T follicular helper cell (primary cell): ENCODE data around the gene DCANP1.
A peak's percentile ranks its signal among the peaks of the same experiment; 100 is the strongest.

ENCODE experiments used
- DNase-seq: peaks from one replicate; pipeline ENCODE4 v3.0.0-alpha.2; 2020; ENCODE audit warnings: low read depth

Gene DCANP1

GRCh38 chr5:135423146-135423845 lies 23.9 kb downstream of the DCANP1 start:
- DNase-seq = no peak

GRCh38 chr5:135422419-135422818 lies 24.7 kb downstream of the DCANP1 start:
- DNase-seq = no peak

GRCh38 chr5:135417083-135417482 lies 30.1 kb downstream of the DCANP1 start:
- no peak for DNase-seq

- DNase-seq = no peak
These were observed 42.1 kb downstream of the DCANP1 start for GRCh38 chr5:135405082-135405481.

DNA sequence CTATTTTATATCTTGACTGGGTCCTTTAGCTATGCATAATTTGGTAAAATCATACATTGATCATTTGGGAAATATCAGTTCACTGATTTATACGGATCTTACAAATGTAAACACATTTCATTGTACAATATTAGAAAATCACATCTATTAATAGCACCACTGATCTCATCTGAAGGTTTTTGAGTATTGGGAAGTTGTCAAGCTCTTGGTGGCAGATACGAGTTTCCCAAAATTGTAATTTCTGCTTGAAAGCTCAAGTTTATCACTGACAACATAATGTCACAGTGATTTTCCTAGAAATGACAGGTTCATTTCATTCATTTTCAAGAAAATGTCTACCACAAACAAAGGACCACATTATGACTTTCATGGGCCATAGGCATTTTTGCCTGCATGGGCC lies 45.1 kb downstream of the DCANP1 start:
- no peak for DNase-seq

GRCh38 chr5:135400866-135401265 lies 46.3 kb downstream of the DCANP1 start:
- DNase-seq = no peak

- DNase-seq = no peak
These were observed 47.2 kb downstream of the DCANP1 start for GRCh38 chr5:135399794-135400542.

GRCh38 chr5:135398855-135399793 lies 48.0 kb downstream of the DCANP1 start, which contains the start of gene MACROH2A1:
Gene MACROH2A1, minus strand, starts transcription at chr5:135399231. Its CDS starts 10,138 bp downstream, at chr5:135389093.
- peak; percentile 67 for DNase-seq

GRCh38 chr5:135398160-135398854 lies 48.8 kb downstream of the DCANP1 start:
- DNase-seq = no peak

DNA sequence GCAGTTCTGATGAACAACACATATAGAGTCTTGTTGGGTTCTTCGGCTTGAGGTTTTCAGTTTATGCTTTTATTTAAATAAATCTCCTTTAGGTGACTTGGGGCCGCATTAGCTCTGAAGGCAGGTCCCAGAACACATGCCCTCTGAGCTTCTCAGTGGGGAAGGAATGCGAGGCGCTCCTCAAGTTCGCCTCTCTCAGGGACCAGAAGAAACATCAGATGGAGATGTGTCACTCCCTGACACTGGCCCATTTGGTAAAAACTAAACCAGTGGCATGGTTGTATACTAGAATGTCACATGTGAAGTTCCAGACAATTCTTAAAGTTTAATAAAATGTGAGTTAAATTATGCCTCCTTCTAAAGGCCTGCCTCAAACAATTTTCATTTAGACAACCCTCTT lies 50.1 kb downstream of the DCANP1 start:
- no peak for DNase-seq

- DNase-seq = no peak
These were observed 50.6 kb downstream of the DCANP1 start for GRCh38 chr5:135396459-135397055.

- DNase-seq = no peak
These were observed 51.3 kb downstream of the DCANP1 start for GRCh38 chr5:135395866-135396265.

DNA sequence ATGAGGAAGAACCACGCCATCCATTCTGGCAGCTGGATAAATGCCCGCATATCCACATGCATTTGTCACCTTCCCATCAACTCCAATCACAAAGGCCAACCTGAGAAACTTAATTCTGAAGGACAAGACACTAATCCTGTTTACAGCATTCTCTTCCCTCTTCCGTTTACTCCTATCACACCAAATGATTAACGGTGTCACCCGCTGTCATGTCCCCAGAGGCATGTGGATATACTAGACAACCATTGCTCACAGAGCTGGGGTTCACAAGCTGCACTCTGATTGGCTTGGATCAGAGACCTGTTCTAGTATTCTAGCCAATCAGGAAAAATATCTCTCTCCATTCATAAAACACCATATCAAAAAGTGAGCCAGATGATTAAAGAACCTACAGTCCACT lies 51.7 kb downstream of the DCANP1 start:
- DNase-seq = no peak
